Renal cortex interstitium (tissue), 11 donors: ENCODE measurements around the gene ETS2. TPM values are rescaled to one million over a fixed set of nuclear protein-coding genes. Genes with fewer than 3 reads are reported as not detected.

Experiments
- DNase-seq, 11 donors: peaks; one replicate each; pipeline ENCODE4 v3.0.0-alpha.2; 2013; ENCODE audit warnings: low read depth in 9 of 11, low spot score in 4 of 11; ENCODE audit errors: extremely low read depth in 1 of 11
- polyA plus RNA-seq, 3 donors: library from polyadenylated mRNA; unstranded; fragments of 120-200 nt; gene quantifications; one replicate each; pipeline ENCODE4 v1.2.1, GENCODE V29; 2013; ENCODE audit not compliant: insufficient read length in 3 of 3

The ETS2 gene
- polyA plus RNA-seq, 3 donors = 47.6 to 50.8 (median 47.6) TPM

DNA sequence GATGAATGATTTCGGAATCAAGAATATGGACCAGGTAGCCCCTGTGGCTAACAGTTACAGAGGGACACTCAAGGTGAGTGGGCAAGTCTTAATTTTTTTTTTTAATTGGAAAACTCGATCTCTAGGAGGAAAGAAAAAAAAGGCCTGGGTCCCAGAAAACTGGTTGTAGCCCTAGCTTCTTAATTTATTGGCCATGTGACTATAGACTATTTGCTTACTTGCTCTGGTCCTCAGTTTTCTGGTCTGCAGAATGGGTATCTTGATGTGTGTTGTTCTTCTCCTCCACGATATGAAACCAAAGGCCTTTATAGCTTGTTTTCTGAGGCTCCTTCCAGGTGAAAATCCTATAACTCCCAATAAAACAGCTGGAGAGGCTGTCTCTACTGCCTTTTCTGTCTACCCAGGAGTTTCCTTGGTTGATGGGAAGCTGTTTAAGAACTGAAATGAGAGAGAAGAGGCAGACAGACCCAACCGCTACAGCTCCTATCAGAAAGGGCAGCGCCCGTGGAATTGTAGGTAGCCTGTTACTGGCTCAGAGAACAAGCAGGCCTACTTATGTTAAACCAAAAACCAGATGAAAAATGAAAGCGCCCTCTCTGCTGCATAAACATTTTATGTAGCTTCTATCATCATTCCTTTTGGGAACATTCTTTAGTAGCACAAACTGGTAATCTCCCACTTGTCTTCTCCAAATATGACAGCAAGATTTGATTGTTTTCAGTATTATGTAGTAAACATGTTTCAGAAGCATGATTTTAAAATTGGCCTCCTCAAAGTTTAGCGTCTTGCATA, 4.5 kb downstream of the ETS2 start:
- DNase-seq = no peak

DNA sequence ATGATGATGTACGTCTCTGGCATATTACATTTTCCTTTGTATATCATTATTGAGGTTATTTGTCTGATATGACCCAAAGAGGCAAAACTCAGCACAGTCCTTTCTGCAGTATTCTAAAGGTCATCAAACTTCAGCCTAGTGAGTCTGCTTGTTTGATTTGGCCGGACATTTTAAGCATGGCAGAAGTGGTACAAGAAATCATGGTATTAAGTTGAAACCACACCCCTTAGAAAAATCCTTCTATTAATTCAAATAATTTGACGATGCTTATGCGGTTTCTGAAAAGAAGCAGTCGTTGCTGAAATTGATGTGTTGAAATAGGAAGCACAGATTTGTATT, 5.1 kb downstream of the ETS2 start:
- DNase-seq = no peak

GRCh38 chr21:38811257-38811656, 5.5 kb downstream of the ETS2 start:
- no peak for DNase-seq

- DNase-seq = no peak
Measured at GRCh38 chr21:38813143-38813542, 7.4 kb downstream of the ETS2 start.

DNA sequence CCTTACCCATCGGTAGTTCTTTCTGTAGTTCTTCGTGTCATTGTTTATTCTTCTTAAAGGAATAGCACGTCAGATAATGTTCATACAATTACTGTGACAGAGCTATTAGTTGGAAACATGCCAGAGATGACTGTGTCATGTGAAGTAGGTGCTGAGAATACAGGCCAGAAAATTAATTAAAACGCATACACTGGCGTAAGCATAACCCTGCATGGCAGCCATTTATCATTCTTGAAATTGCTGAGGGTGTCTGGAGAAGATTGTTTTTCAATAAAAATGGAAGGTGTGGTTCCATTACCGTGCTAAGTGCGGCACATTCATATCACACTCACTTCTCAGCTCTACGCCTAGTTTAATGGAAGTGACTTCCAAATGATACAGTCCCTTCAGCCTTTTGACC, 7.8 kb downstream of the ETS2 start:
- DNase-seq = no peak

- no peak for DNase-seq
Measured at GRCh38 chr21:38814126-38815059, 8.7 kb downstream of the ETS2 start.

GRCh38 chr21:38815060-38815405, 9.3 kb downstream of the ETS2 start:
- no peak for DNase-seq

DNA sequence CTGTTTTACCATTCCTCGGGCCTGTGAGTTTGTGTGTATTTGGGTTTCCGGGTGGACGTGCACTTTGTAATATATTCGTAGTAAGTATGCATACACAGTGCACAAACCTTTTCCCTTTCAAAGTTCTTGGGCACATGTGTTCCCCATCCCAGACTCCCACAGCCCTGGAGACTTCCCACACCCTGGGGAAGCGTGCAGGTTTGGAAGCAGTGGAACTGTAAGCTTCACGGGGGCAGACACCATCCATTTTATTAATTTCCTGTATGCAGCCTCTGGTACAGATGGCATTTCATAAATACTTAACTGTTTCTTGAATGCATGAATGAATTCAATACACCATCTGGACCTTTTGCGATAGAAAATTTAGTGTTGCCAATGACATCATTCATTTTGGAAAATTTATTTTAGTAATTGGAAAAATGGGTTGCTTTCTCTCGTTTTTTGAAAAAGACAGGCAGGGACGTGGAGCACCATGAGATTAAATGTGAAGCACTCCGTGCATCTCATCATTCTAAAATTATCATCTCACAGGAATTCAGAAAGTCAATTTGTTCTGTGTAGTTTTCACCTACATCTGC, 10.8 kb downstream of the ETS2 start:
- no peak for DNase-seq

GRCh38 chr21:38817371-38818324, 11.9 kb downstream of the ETS2 start:
- DNase-seq = no peak

DNA sequence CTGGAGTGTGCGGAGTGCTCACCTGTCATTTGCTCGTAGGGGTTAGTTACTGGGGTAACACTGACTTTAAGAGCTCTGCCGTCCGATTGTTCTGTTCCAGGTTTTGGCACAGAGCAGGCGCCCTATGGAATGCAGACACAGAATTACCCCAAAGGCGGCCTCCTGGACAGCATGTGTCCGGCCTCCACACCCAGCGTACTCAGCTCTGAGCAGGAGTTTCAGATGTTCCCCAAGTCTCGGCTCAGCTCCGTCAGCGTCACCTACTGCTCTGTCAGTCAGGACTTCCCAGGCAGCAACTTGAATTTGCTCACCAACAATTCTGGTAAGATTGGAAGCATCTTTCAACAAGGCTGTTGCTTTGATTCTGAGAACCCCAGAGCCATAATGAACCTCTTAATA, 12.6 kb downstream of the ETS2 start:
- no peak for DNase-seq

DNA sequence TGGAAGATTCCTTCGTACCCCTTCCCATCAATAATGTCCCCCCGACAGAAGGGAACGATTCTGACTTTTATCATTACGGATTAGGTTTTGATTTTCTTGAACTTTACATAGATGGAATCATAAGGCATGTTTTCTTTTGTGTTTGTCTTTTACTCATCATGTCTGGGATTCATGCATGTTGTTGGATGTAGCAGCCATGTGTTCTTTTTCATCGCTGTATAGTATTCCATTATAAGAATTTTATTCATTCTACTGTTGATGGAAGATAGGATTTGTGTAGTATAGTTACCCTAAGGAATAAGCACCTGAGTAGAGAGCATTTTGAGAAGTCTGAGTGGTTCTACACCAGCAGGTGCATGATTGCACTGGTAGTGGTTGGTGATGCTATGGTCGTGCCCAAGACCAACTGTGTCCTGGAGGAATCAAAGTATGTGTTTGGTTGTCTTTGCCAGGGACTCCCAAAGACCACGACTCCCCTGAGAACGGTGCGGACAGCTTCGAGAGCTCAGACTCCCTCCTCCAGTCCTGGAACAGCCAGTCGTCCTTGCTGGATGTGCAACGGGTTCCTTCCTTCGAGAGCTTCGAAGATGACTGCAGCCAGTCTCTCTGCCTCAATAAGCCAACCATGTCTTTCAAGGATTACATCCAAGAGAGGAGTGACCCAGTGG, 13.5 kb downstream of the ETS2 start:
- no peak for DNase-seq

GRCh38 chr21:38819719-38820159, 14.0 kb downstream of the ETS2 start:
- no peak for DNase-seq

- DNase-seq = no peak
Measured at GRCh38 chr21:38820471-38821239, 14.9 kb downstream of the ETS2 start.

DNA sequence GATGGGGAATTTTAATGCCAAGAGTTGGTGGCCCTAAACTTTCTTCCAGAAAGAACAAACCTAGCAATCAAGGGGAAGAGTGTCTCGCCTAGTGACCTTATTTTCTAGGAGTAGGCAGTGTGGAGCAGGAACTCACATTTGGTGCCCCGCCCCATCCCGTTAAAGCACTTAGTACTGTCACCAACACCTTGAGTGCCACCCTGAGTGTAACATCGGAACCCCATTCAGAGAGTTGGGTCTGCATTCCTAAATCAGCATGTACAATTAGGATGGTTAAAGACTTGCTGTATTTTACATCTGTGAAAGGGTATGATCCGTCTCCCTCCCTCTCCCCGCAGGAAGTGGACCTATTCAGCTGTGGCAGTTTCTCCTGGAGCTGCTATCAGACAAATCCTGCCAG, 15.5 kb downstream of the ETS2 start:
- DNase-seq = no peak

GRCh38 chr21:38821959-38822682, 16.4 kb downstream of the ETS2 start:
- no peak for DNase-seq

GRCh38 chr21:38822778-38823238, 17.1 kb downstream of the ETS2 start:
- no peak for DNase-seq

GRCh38 chr21:38823737-38824123, 18.0 kb downstream of the ETS2 start:
- DNase-seq = no peak
